Measurements from ENCODE around the gene TUBB. TPM values are rescaled to one million over a fixed set of nuclear protein-coding genes. Genes with fewer than 3 reads are reported as not detected.
"Not testable (repeated sequence)": the region's sequence is repeated elsewhere in the genome, so short reads cannot be mapped to it uniquely, and the experiment has no call there.

The TUBB gene
- total and polyA plus RNA-seq, 10 donors: 109 to 344 (median 243) TPM

GRCh38 chr6:30763155-30763617 lies 43.0 kb downstream of the TUBB start:
- no peak for TF ChIP-seq POLR2AphosphoS5 (IDR thresholded peaks at IDR 0.05)
- TF ChIP-seq POLR2A (IDR thresholded peaks at IDR 0.05): no peak
- no peak for TF ChIP-seq CTCF (IDR thresholded peaks at IDR 0.05 in 8 of 11, conservative IDR thresholded peaks at IDR 0.05 in 3 of 11)
- no peak for DNase-seq
- Histone ChIP-seq H3K4me3 (no peak overlapping the region), H3K27me3 (replicated peaks in 1 of 7) (peaks cover 0 to 6% (median 0%) of the 10 kb centered on the region in 7 donors), H3K4me1 (peaks cover 0 to 58% (median 24%) of the 10 kb centered on the region in 6 donors), H3K9me3 (no peaks in the 10 kb centered on the region), H3K27ac (no peak overlapping the region), H3K36me3 (no peaks in the 10 kb centered on the region)
- WGBS, 5 donors: 95 to 100% (median 98%) methylated on average over 1 of the region's 1 CpG
- intact Hi-C loops (cut with DNase I; ENCODE audit: low total_unique reads): no loop called here

- H3K9me3 ChIP-seq: no peaks in the 10 kb centered on the region
- TF ChIP-seq CTCF (IDR thresholded peaks at IDR 0.05 in 8 of 11, conservative IDR thresholded peaks at IDR 0.05 in 3 of 11): no peak
- no peak for TF ChIP-seq POLR2AphosphoS5 (IDR thresholded peaks at IDR 0.05)
- no peak for TF ChIP-seq POLR2A (IDR thresholded peaks at IDR 0.05)
- no peak overlapping the region for H3K4me3 ChIP-seq
- peaks cover 4 to 59% (median 26%) of the 10 kb centered on the region in 6 donors for H3K4me1 ChIP-seq
- 40 to 51% (median 44%) methylated on average over 8 of the region's 8 CpGs for WGBS, 5 donors
- H3K27me3 ChIP-seq (replicated peaks in 1 of 7): peaks cover 0 to 6% (median 0%) of the 10 kb centered on the region in 7 donors
- H3K27ac ChIP-seq: no peak overlapping the region
- no peaks in the 10 kb centered on the region for H3K36me3 ChIP-seq
- no peak for DNase-seq
- intact Hi-C loops (cut with DNase I; ENCODE audit: low total_unique reads): no loop called here
These were observed 43.7 kb downstream of the TUBB start for GRCh38 chr6:30763618-30764489.

- DNase-seq; H3K4me3 ChIP-seq; H3K9me3 ChIP-seq; intact Hi-C loops (cut with DNase I; ENCODE audit: low total_unique reads); H3K27me3 ChIP-seq (replicated peaks in 1 of 7); H3K36me3 ChIP-seq; H3K27ac ChIP-seq: not testable (repeated sequence)
- H3K4me1 ChIP-seq: peaks cover 11 to 59% (median 28%) of the 10 kb centered on the region in 6 donors
- 67 to 78% (median 73%) methylated on average over 13 of the region's 13 CpGs for WGBS, 5 donors
These were observed 44.4 kb downstream of the TUBB start for GRCh38 chr6:30764490-30765043.

GRCh38 chr6:30765495-30765894 lies 45.3 kb downstream of the TUBB start:
- 64 to 72% (median 65%) methylated on average over 1 of the region's 1 CpG for WGBS, 5 donors
- H3K4me3 ChIP-seq; intact Hi-C loops (cut with DNase I; ENCODE audit: low total_unique reads); H3K9me3 ChIP-seq; H3K36me3 ChIP-seq; H3K27ac ChIP-seq; DNase-seq; H3K27me3 ChIP-seq (replicated peaks in 1 of 7): not testable (repeated sequence)
- peaks cover 12 to 59% (median 31%) of the 10 kb centered on the region in 6 donors for H3K4me1 ChIP-seq
